CD4-positive, alpha-beta T cell treated with Interleukin-12 subunit alpha and Interleukin-12 subunit beta, for 1 hour (primary cell): ENCODE measurements around the gene HERPUD1.
A peak's percentile ranks its signal among the peaks of the same experiment; 100 is the strongest.
"Not testable (repeated sequence)": the region's sequence is repeated elsewhere in the genome, so short reads cannot be mapped to it uniquely, and the experiment has no call there.

ENCODE experiments used
- DNase-seq: peaks from one replicate; pipeline ENCODE4 v3.0.0-alpha.2; 2020

The HERPUD1 gene

GRCh38 chr16:56931892-56932720, at the start of gene HERPUD1:
HERPUD1 (plus strand) TSS chr16:56932142; CDS start chr16:56932245, 103 bp downstream.
- peak; percentile 99 for DNase-seq

GRCh38 chr16:56883586-56883985, 48.4 kb upstream of the HERPUD1 start:
- DNase-seq: no peak

GRCh38 chr16:56884026-56884582, 47.8 kb upstream of the HERPUD1 start:
- DNase-seq: no peak

GRCh38 chr16:56884929-56885328, 47.0 kb upstream of the HERPUD1 start:
- not testable (repeated sequence) for DNase-seq

- DNase-seq: no peak
Measured at GRCh38 chr16:56885446-56886162, 46.3 kb upstream of the HERPUD1 start.

- no peak for DNase-seq
Measured at GRCh38 chr16:56886296-56886695, 45.6 kb upstream of the HERPUD1 start.

GRCh38 chr16:56886826-56887225, 45.1 kb upstream of the HERPUD1 start:
- DNase-seq: no peak

- no peak for DNase-seq
Measured at GRCh38 chr16:56888806-56889205, 43.1 kb upstream of the HERPUD1 start.

GRCh38 chr16:56889206-56889605, 42.7 kb upstream of the HERPUD1 start:
- DNase-seq: no peak

GRCh38 chr16:56891685-56892084, 40.3 kb upstream of the HERPUD1 start:
- no peak for DNase-seq

- DNase-seq: no peak
Measured at GRCh38 chr16:56892705-56893104, 39.2 kb upstream of the HERPUD1 start.

- no peak for DNase-seq
Measured at GRCh38 chr16:56894331-56894917, 37.5 kb upstream of the HERPUD1 start.

GRCh38 chr16:56895813-56896212, 36.1 kb upstream of the HERPUD1 start:
- DNase-seq: no peak

- no peak for DNase-seq
Measured at GRCh38 chr16:56896244-56896643, 35.7 kb upstream of the HERPUD1 start.

- no peak for DNase-seq
Measured at GRCh38 chr16:56897026-56897799, 34.7 kb upstream of the HERPUD1 start.

GRCh38 chr16:56898847-56899246, 33.1 kb upstream of the HERPUD1 start:
- DNase-seq: peak; percentile 19

- no peak for DNase-seq
Measured at GRCh38 chr16:56903866-56904265, 28.1 kb upstream of the HERPUD1 start.

GRCh38 chr16:56907401-56907800, 24.5 kb upstream of the HERPUD1 start:
- no peak for DNase-seq

- DNase-seq: no peak
Measured at GRCh38 chr16:56909527-56909979, 22.4 kb upstream of the HERPUD1 start.

GRCh38 chr16:56910112-56910511, 21.8 kb upstream of the HERPUD1 start:
- DNase-seq: no peak

GRCh38 chr16:56910654-56911539, 21.0 kb upstream of the HERPUD1 start:
- DNase-seq: no peak
